Placental pericyte (primary cell): Measurements from ENCODE around the gene PIK3R3. TPM values are rescaled to one million over a fixed set of nuclear protein-coding genes. Genes with fewer than 3 reads are reported as not detected.

Experiments used
- small RNA-seq: library from RNA; depleted of rRNA; stranded (forward); fragments of <200 nt; gene quantifications from one replicate; pipeline ENCODE3, GENCODE V24; 2012; ENCODE audit warnings: low replicate concordance
- total RNA-seq: library from RNA; depleted of rRNA; stranded (reverse); fragments of >200 nt; gene quantifications from 2 replicates; pipeline ENCODE4 v1.2.3, GENCODE V29; 2012

The PIK3R3 gene
- total RNA-seq: 1.3 and 3.3 TPM in 2 replicates

GRCh38 chr1:46132529-46133180 is at the start of gene PIK3R3:
TSS of gene PIK3R3 (minus strand) at chr1:46132629. CDS start at chr1:46131952, 677 bp downstream.

GRCh38 chr1:46176211-46176865 is 43.9 kb upstream of the PIK3R3 start, which contains the start of gene P3R3URF:
TSS of gene P3R3URF (minus strand) at chr1:46176488. CDS start at chr1:46176471, 17 bp downstream.

GRCh38 chr1:46174448-46175231 is 42.2 kb upstream of the PIK3R3 start, which contains the start of gene TSPAN1:
TSS of gene TSPAN1 (plus strand) at chr1:46175087. CDS start at chr1:46181108, 6,021 bp downstream.

Small RNA genes lying within 50 kb of the gene (small RNA-seq; reads per million reads assigned to genes)
- gene AL358075.3: not detected
- gene AL672043.1: not detected

Other genes starting within 250 kb of the PIK3R3 start
- gene TSPAN1, start 42.5 kb upstream of the PIK3R3 start, total RNA-seq: 0.86 and 1.8 TPM in 2 replicates
- gene P3R3URF, start 43.9 kb upstream of the PIK3R3 start, total RNA-seq: not detected in 2 replicates
- 54.1 and 98.2 TPM in 2 replicates for gene POMGNT1, start 65.8 kb upstream of the PIK3R3 start, total RNA-seq
- 0.22 and 1.4 TPM in 2 replicates for gene LURAP1, start 70.7 kb upstream of the PIK3R3 start, total RNA-seq
- 0.22 and 9.3 TPM in 2 replicates for gene RAD54L, start 115.1 kb upstream of the PIK3R3 start, total RNA-seq
- 88.2 and 142 TPM in 2 replicates for gene LRRC41, start 171.0 kb upstream of the PIK3R3 start, total RNA-seq
- gene UQCRH, start 171.1 kb upstream of the PIK3R3 start, total RNA-seq: 243 and 593 TPM in 2 replicates
- gene NSUN4, start 208.2 kb upstream of the PIK3R3 start, total RNA-seq: 20.0 and 22.5 TPM in 2 replicates